BE2C (cell line): Measurements from ENCODE around the gene TTC32.

Experiments used
- DNase-seq: peaks from one replicate; pipeline ENCODE4 v3.0.0-alpha.2; 2020
- H3K27me3 ChIP-seq: fragments of 250-450 bp; sonication (Bioruptor Pico); 2 replicates; pipeline ENCODE4 v1.5.1; 2020; ENCODE audit warnings: mild to moderate bottlenecking
- H3K36me3 ChIP-seq: fragments of 250-450 bp; sonication (Bioruptor Pico); 2 replicates; pipeline ENCODE4 v1.5.1; 2020; ENCODE audit warnings: mild to moderate bottlenecking
- H3K4me1 ChIP-seq: fragments of 250-450 bp; sonication (Bioruptor Pico); 2 replicates; pipeline ENCODE4 v1.5.1; 2020
- H3K4me3 ChIP-seq: 2 replicates; pipeline ENCODE4 v1.5.1; 2011; ENCODE audit warnings: low read depth, low read length
- H3K9me3 ChIP-seq: fragments of 250-450 bp; sonication (Bioruptor Pico); 2 replicates; pipeline ENCODE4 v1.5.1; 2020
- CTCF ChIP-seq: IDR thresholded peaks from 2 replicates; pipeline ENCODE4 v1.5.1; 2012; ENCODE audit warnings: mild to moderate bottlenecking, low read depth, low read length

Gene TTC32

DNA sequence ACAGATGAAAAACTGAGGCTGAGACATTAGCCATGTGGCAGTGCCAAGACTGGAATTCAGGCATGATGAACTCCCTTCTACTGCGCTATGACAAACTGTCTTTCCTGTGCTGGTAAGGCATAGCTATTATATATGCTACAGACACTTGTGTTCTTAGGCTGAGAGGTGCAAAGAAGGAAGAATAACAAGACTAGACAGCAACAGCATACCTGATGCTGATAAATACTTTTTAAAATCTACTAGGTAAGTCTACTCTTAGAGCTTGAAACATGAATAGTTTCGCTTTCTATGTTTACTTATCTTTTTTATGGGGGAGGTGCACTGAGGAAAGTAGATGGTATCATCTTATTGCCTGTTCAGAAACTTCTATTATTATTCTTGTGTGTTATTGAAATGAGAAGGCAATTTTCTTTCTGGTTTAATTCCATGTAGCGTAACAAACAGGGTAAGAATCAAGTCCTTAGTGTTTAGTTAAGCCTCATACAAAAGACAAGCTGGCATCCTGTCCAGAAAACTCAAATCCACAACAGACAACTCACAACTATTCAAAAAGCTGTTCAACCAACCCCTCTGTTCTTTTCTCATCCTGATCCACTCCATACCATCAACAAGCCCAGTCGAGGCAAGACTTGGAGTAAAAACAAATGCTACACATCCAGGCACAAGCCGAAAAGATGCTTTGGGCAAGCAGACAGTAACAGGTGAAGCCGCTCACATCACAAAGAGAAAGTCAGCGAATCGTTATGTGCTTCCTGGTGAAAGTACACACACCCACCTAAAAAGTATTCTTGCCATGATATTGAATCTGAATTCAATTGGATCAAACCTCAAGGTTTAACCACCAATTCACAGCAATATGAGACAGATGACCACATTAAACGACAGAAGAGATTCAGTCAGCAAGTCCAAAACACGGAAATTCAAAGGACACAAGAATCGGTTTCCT lies 1.5 kb downstream of the TTC32 start:
- DNase-seq: no peak
- peak overlapping the region; percentile 93 for H3K4me3 ChIP-seq

GRCh38 chr2:19898592-19899329 lies 3.0 kb downstream of the TTC32 start:
- TF ChIP-seq CTCF: no peak
- no peak for DNase-seq
- Histone ChIP-seq H3K27me3 (no peaks in the 10 kb centered on the region), H3K36me3 (no peaks in the 10 kb centered on the region), H3K9me3 (no peaks in the 10 kb centered on the region), H3K4me3 (no peak overlapping the region), H3K4me1 (peaks cover 3% of the 10 kb centered on the region; the same call in 1 of the 2 replicates)

More for the DNA sequence above, 1.5 kb downstream of the TTC32 start:
- Histone ChIP-seq H3K4me1 (peaks cover 3% of the 10 kb centered on the region; the same call in 1 of the 2 replicates), H3K9me3 (no peaks in the 10 kb centered on the region), H3K36me3 (no peaks in the 10 kb centered on the region), H3K27me3 (no peaks in the 10 kb centered on the region)
- no peak for TF ChIP-seq CTCF

- H3K4me3 ChIP-seq: no peak overlapping the region
Observed at GRCh38 chr2:19897623-19898245, 4.0 kb downstream of the TTC32 start.

GRCh38 chr2:19895535-19895934 lies 6.2 kb downstream of the TTC32 start:
- no peak for TF ChIP-seq CTCF
- H3K9me3 ChIP-seq: no peaks in the 10 kb centered on the region
- no peak overlapping the region for H3K4me3 ChIP-seq
- no peaks in the 10 kb centered on the region for H3K27me3 ChIP-seq
- peaks cover 3% of the 10 kb centered on the region; the same call in 1 of the 2 replicates for H3K4me1 ChIP-seq
- no peaks in the 10 kb centered on the region for H3K36me3 ChIP-seq
- DNase-seq: no peak

More at GRCh38 chr2:19897623-19898245, 4.0 kb downstream of the TTC32 start:
- H3K36me3 ChIP-seq: no peaks in the 10 kb centered on the region
- no peak for DNase-seq
- H3K4me1 ChIP-seq: peaks cover 3% of the 10 kb centered on the region; the same call in 1 of the 2 replicates
- TF ChIP-seq CTCF: no peak
- H3K9me3 ChIP-seq: no peaks in the 10 kb centered on the region
- no peaks in the 10 kb centered on the region for H3K27me3 ChIP-seq

DNA sequence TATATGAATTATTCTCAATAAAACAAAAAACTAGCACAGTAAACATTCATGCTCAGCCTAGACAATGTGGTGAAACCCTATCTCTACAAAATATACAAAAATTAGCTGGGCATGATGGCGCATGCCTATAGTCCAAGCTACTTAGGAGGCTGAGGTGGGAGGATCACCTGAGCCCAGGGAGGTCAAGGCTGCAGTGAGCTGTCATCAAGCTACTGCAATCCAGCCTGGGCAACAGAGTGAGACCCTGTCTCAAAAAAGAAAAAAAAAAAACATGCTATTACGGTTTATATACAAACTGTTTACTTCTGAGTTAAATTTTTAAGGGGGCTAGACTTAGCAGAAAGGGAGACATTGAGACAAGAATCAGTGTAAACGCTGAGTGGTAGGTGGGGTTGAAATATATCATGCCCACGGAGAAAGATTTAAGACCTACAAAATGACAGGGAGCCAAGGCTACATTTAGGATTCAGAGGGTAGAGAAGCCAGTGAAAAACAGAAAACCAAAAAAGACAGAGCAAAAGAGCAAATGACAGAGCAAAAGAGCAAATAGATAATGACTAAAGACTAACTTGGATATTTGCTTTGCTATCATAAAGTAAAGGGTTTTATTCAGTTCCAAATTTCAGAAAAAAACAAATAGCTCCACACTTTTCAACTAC lies 7.5 kb downstream of the TTC32 start:
- H3K4me1 ChIP-seq: peaks cover 3% of the 10 kb centered on the region; the same call in 1 of the 2 replicates
- H3K4me3 ChIP-seq: no peak overlapping the region
- no peaks in the 10 kb centered on the region for H3K36me3 ChIP-seq
- no peak for TF ChIP-seq CTCF
- no peaks in the 10 kb centered on the region for H3K9me3 ChIP-seq
- H3K27me3 ChIP-seq: no peaks in the 10 kb centered on the region
- no peak for DNase-seq
